CD14-positive monocyte (primary cell): ENCODE results near the gene TNKS1BP1. TPM values are rescaled to one million over a fixed set of nuclear protein-coding genes. Genes with fewer than 3 reads are reported as not detected.

ENCODE experiments used
- DNase-seq, 3 donors: peaks; one replicate each; pipeline ENCODE4 v3.0.0-alpha.2; 2011 to 2022
- H2AFZ ChIP-seq: 2 replicates; pipeline ENCODE4 v1.6.0; 2012; ENCODE audit warnings: mild to moderate bottlenecking, low read depth, low read length, inconsistent platforms; ENCODE audit not compliant: insufficient read depth, poor library complexity, severe bottlenecking
- H3K27ac ChIP-seq, 2 donors: 1 replicate in 1 of 2; 2 replicates in 1 of 2; pipeline ENCODE4 v1.5.1; 2012 to 2013; ENCODE audit warnings: low read length in 2 of 2, control low read depth in 1 of 2, inconsistent platforms in 1 of 2, low read depth in 1 of 2, mild to moderate bottlenecking in 1 of 2
- H3K27me3 ChIP-seq, 2 donors: one replicate each; pipeline versions ENCODE4 v1.6.0 to v1.6.1; 2011 to 2013; ENCODE audit warnings: low read length in 2 of 2; ENCODE audit not compliant: control insufficient read depth in 2 of 2, insufficient read depth in 2 of 2
- H3K36me3 ChIP-seq, 2 donors: replicated peaks in 1 of 2; 1 replicate in 1 of 2; 2 replicates in 1 of 2; pipeline versions ENCODE4 v1.5.1 to v1.6.1; 2012 to 2013; ENCODE audit warnings: low read length in 2 of 2, control low read depth in 1 of 2, inconsistent platforms in 1 of 2, mild to moderate bottlenecking in 1 of 2; ENCODE audit not compliant: insufficient read depth in 2 of 2, control insufficient read depth in 1 of 2
- H3K4me1 ChIP-seq, 2 donors: 1 replicate in 1 of 2; 2 replicates in 1 of 2; pipeline versions ENCODE4 v1.5.1 to v1.6.1; 2012 to 2013; ENCODE audit warnings: low read length in 2 of 2, control low read depth in 1 of 2, inconsistent platforms in 1 of 2, mild to moderate bottlenecking in 1 of 2, moderate library complexity in 1 of 2; ENCODE audit not compliant: insufficient read depth in 2 of 2, control insufficient read depth in 1 of 2
- H3K4me2 ChIP-seq: replicated peaks from 2 replicates; pipeline ENCODE3; 2012; ENCODE audit warnings: low read length, moderate library complexity, mild to moderate bottlenecking; ENCODE audit not compliant: poor library complexity, severe bottlenecking; ENCODE audit errors: extremely low read depth
- H3K4me3 ChIP-seq, 3 experiments: fragments of 200-600 bp in 1 of 3; sonication (generic) in 1 of 3; replicated peaks in 1 of 3; 1 replicate in 2 of 3; 2 replicates in 1 of 3; pipeline ENCODE4 v1.5.1; 2011 to 2013; ENCODE audit warnings: low read length in 3 of 3, mild to moderate bottlenecking in 3 of 3, control low read depth in 2 of 3, low read depth in 2 of 3, inconsistent platforms in 1 of 3, moderate library complexity in 1 of 3
- H3K79me2 ChIP-seq: 2 replicates; pipeline ENCODE4 v1.6.0; 2012; ENCODE audit warnings: mild to moderate bottlenecking, control low read depth, inconsistent platforms, low read length, moderate library complexity; ENCODE audit not compliant: insufficient read depth
- H3K9ac ChIP-seq: 2 replicates; pipeline ENCODE4 v1.6.0; 2017; ENCODE audit warnings: low read length, mild to moderate bottlenecking; ENCODE audit not compliant: insufficient read depth, poor library complexity, severe bottlenecking
- H3K9me3 ChIP-seq, 2 donors: replicated peaks in 1 of 2; 1 replicate in 1 of 2; 2 replicates in 1 of 2; pipeline versions ENCODE4 v1.5.1 to v1.6.1; 2012 to 2013; ENCODE audit warnings: low read length in 2 of 2, control low read depth in 1 of 2; ENCODE audit not compliant: control insufficient read depth in 1 of 2, insufficient read depth in 1 of 2
- H4K20me1 ChIP-seq: 2 replicates; pipeline ENCODE4 v1.6.0; 2012; ENCODE audit warnings: mild to moderate bottlenecking, low read length, control low read depth, moderate library complexity; ENCODE audit not compliant: insufficient read depth
- H3K27ac Mint-ChIP-seq, 7 donors: one replicate each; pipeline ENCODE4 v1.8.0; 2020; ENCODE audit warnings: mild to moderate bottlenecking in 7 of 7, mixed read lengths in 7 of 7, moderate library complexity in 6 of 7, inconsistent platforms in 2 of 7
- H3K27me3 Mint-ChIP-seq, 3 donors: one replicate each; pipeline ENCODE4 v1.8.0; 2021 to 2022; ENCODE audit warnings: low read depth in 3 of 3, mild to moderate bottlenecking in 3 of 3, mixed read lengths in 3 of 3, moderate library complexity in 3 of 3, inconsistent platforms in 1 of 3
- H3K36me3 Mint-ChIP-seq, 2 donors: one replicate each; pipeline ENCODE4 v1.8.0; 2020; ENCODE audit warnings: mixed read lengths in 2 of 2, inconsistent platforms in 1 of 2, mild to moderate bottlenecking in 1 of 2
- H3K4me1 Mint-ChIP-seq: one replicate; pipeline ENCODE4 v1.8.0; 2020; ENCODE audit warnings: mild to moderate bottlenecking, mixed read lengths
- H3K4me3 Mint-ChIP-seq, 2 donors: one replicate each; pipeline ENCODE4 v1.8.0; 2020; ENCODE audit warnings: mild to moderate bottlenecking in 2 of 2, mixed read lengths in 2 of 2, moderate library complexity in 1 of 2
- H3K9me3 Mint-ChIP-seq, 7 donors: one replicate each; pipeline ENCODE4 v1.8.0; 2020 to 2022; ENCODE audit warnings: mixed read lengths in 7 of 7, mild to moderate bottlenecking in 6 of 7, moderate library complexity in 6 of 7, inconsistent platforms in 2 of 7
- WGBS: methylation state at CpG from one replicate; pipeline ENCODE4 v1.1.5; 2013; ENCODE audit warnings: missing lambda C conversion rate; ENCODE audit not compliant: insufficient coverage; 5-methylcytosine and 5-hydroxymethylcytosine counted together
- intact Hi-C, 2 donors: fragments of 100-400 bp; cut with micrococcal nuclease; formaldehyde crosslinking; loops; one replicate each; pipeline versions ENCODE4 v1.15.0 to v1.15.1; 2023
- polyA plus RNA-seq, 3 donors: library from polyadenylated mRNA; depleted of rRNA in 1 of 3; unstranded in 2 of 3; stranded (reverse) in 1 of 3; fragments of 300-500 nt in 2 of 3; fragments of >200 nt in 1 of 3; fragmentation: Illumina TruSeq in 2 of 3; gene quantifications; 1 replicate in 2 of 3; 2 replicates in 1 of 3; pipeline ENCODE4 v1.2.3, GENCODE V29; 2012 to 2021
- TF ChIP-seq, protein P1 (sequence below): fragments of 200-600 bp; IDR thresholded peaks from one replicate; pipeline ENCODE4 v1.8.0; 2022; ENCODE audit warnings: antibody characterized with exemption, mild to moderate bottlenecking

Gene TNKS1BP1
- polyA plus RNA-seq, 3 donors, result 0.29 to 1.2 (median 0.50) TPM

DNA sequence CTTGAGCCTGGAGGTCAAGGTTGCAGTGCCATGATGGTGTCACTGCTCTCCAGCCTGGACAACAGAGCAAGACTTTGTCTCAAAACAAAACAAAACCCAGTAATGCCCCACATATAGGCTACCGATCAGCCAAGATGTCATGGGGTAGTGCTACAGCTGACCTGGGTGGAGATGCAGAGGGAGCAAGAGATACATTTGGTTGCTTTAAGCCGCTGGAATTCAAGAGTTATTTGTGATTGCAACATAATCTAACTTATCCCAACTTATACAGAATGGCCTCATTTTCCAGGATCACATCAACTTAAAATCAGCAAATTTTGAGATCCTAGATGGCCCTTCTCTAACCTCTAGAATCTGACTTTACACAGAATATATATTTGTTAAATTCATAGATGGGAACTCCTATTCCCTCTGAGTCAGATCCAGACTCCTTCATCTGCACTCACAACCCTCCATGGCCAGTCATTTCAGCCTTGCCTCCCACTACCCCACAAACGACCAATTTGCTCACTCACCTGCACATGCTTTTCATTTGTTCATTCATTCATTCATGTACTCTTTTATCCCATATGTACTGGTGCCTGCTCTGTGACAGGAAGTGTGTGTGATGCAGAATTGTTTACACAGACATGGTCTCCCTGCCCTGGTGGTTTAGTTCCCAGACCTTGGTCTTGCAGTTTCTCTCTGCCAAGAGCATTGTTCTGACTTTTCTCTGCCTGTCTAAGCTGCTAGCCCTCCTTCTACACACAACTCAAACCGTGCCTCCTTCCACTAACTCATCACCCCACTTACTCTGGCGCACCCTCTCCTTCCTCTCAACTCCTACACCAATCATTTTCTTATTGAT lies 63.6 kb downstream of the TNKS1BP1 start:
- Histone ChIP-seq H3K4me3 (no peak overlapping the region), H3K4me2 (no peak overlapping the region), H3K36me3 (no peaks in the 10 kb centered on the region), H3K9me3 (peaks cover 4 to 5% of the 10 kb centered on the region in 2 donors), H3K79me2 (no peaks in the 10 kb centered on the region), H2AFZ (no peak overlapping the region), H3K27me3 (peaks cover 0 to 2% of the 10 kb centered on the region in 2 donors), H3K4me1 (no peaks in the 10 kb centered on the region), H3K27ac (no peak overlapping the region), H3K9ac (no peak overlapping the region), H4K20me1 (no peaks in the 10 kb centered on the region)
- no peak overlapping the region for H3K27ac Mint-ChIP-seq
- H3K4me1 Mint-ChIP-seq, result no peaks in the 10 kb centered on the region
- H3K27me3 Mint-ChIP-seq, result peaks cover 5 to 28% (median 8%) of the 10 kb centered on the region in 3 donors
- 17% methylated on average over 1 of the region's 5 CpGs for WGBS
- no peak for DNase-seq
- TF ChIP-seq, protein P1, sequence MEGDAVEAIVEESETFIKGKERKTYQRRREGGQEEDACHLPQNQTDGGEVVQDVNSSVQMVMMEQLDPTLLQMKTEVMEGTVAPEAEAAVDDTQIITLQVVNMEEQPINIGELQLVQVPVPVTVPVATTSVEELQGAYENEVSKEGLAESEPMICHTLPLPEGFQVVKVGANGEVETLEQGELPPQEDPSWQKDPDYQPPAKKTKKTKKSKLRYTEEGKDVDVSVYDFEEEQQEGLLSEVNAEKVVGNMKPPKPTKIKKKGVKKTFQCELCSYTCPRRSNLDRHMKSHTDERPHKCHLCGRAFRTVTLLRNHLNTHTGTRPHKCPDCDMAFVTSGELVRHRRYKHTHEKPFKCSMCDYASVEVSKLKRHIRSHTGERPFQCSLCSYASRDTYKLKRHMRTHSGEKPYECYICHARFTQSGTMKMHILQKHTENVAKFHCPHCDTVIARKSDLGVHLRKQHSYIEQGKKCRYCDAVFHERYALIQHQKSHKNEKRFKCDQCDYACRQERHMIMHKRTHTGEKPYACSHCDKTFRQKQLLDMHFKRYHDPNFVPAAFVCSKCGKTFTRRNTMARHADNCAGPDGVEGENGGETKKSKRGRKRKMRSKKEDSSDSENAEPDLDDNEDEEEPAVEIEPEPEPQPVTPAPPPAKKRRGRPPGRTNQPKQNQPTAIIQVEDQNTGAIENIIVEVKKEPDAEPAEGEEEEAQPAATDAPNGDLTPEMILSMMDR, result no peak
- H3K4me3 Mint-ChIP-seq, result no peak overlapping the region
- H3K9me3 Mint-ChIP-seq, result peaks cover 0 to 9% (median 4%) of the 10 kb centered on the region in 7 donors
- intact Hi-C loops, result no loop called here
- no peaks in the 10 kb centered on the region for H3K36me3 Mint-ChIP-seq

DNA sequence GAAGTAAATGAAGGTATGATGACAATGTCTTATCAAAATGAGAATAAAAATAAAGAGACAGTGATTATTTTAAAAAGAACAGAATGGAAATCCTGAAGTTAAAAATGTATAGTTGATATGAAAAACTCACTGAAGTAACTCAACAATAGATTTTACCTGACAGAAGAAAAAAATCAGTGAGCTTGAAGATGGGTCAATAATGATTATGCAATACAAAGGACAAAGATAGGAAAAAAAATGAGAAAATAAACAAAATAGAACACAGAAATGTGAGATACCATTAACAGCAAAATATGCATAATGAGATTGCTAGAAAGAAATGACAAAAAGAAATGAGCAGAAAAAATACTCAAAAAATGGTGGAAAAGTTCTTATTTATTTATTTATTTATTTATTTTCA lies 68.6 kb downstream of the TNKS1BP1 start:
- H3K9ac ChIP-seq, result no peak overlapping the region
- H3K79me2 ChIP-seq, result no peaks in the 10 kb centered on the region
- no peak overlapping the region for H3K27ac ChIP-seq
- H3K4me3 ChIP-seq, result no peak overlapping the region
- Mint-ChIP-seq H3K27me3 (peaks cover 8 to 22% (median 14%) of the 10 kb centered on the region in 3 donors), H3K4me3 (no peak overlapping the region), H3K36me3 (no peaks in the 10 kb centered on the region), H3K4me1 (no peaks in the 10 kb centered on the region), H3K9me3 (peaks cover 0 to 2% (median 0%) of the 10 kb centered on the region in 7 donors), H3K27ac (no peak overlapping the region)
- no peak overlapping the region for H3K4me2 ChIP-seq
- H3K27me3 ChIP-seq, result peaks cover 6 to 16% of the 10 kb centered on the region in 2 donors
- no peaks in the 10 kb centered on the region for H3K4me1 ChIP-seq
- no peak overlapping the region for H2AFZ ChIP-seq
- DNase-seq, result no peak
- TF ChIP-seq, protein P1, result no peak
- H3K9me3 ChIP-seq, result no peaks in the 10 kb centered on the region
- intact Hi-C loops, result no loop called here
- no peaks in the 10 kb centered on the region for H3K36me3 ChIP-seq
- H4K20me1 ChIP-seq, result no peaks in the 10 kb centered on the region
